SU-DHL-6 (cell line): ENCODE results near the gene HK1.

ENCODE experiments used
- EZH2phosphoT487 ChIP-seq: fragments of 200-600 bp; sonication (generic), shearing (Covaris generic); conservative IDR thresholded peaks from 2 replicates; pipeline ENCODE4 v1.6.1; 2018; ENCODE audit warnings: mild to moderate bottlenecking, antibody characterized with exemption, low read length, moderate library complexity, mixed read lengths
- TF ChIP-seq, protein P1 (sequence below): fragments of 200-600 bp; sonication (generic); IDR thresholded peaks from one replicate; pipeline ENCODE4 v1.5.1; 2017; ENCODE audit warnings: antibody characterized with exemption, mild to moderate bottlenecking, low read length, moderate library complexity; ENCODE audit not compliant: insufficient read depth, poor library complexity, severe bottlenecking

GRCh38 chr10:69443354-69443753, 165.1 kb downstream of the HK1 start:
- no peak for TF ChIP-seq EZH2phosphoT487
- TF ChIP-seq, protein P1, sequence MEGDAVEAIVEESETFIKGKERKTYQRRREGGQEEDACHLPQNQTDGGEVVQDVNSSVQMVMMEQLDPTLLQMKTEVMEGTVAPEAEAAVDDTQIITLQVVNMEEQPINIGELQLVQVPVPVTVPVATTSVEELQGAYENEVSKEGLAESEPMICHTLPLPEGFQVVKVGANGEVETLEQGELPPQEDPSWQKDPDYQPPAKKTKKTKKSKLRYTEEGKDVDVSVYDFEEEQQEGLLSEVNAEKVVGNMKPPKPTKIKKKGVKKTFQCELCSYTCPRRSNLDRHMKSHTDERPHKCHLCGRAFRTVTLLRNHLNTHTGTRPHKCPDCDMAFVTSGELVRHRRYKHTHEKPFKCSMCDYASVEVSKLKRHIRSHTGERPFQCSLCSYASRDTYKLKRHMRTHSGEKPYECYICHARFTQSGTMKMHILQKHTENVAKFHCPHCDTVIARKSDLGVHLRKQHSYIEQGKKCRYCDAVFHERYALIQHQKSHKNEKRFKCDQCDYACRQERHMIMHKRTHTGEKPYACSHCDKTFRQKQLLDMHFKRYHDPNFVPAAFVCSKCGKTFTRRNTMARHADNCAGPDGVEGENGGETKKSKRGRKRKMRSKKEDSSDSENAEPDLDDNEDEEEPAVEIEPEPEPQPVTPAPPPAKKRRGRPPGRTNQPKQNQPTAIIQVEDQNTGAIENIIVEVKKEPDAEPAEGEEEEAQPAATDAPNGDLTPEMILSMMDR, result no peak
